ENCODE data around the gene FGFR2.

FGFR2 gene

GRCh38 chr10:121442086-121442935 lies 155.9 kb downstream of the FGFR2 start:
- DNase-seq: no peak

- no peak for DNase-seq
These were observed 157.8 kb downstream of the FGFR2 start for GRCh38 chr10:121440461-121440860.

- no peak for DNase-seq
These were observed 159.9 kb downstream of the FGFR2 start for GRCh38 chr10:121438333-121438732.

DNA sequence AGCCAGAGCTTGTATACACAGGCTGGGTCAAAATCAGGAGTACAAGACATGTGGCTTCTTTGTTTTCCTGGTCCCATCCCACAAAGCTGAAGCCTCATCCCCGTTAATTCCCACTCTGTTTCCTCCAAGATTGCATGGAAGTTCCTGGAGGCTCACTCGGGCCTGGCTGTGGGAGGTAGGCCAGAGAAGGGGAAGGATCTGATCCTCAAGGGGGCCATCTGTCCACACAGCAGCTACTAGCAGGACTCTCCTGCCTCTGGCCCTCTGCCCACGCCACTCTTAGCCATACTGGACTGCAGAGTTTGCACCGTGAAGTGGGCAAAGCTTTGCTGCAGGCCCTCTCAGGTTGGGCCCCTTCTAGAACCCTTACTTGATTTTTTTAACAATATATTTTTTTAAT lies 160.6 kb downstream of the FGFR2 start:
- no peak for DNase-seq

- no peak for DNase-seq
These were observed 161.5 kb downstream of the FGFR2 start for GRCh38 chr10:121436630-121437341.

GRCh38 chr10:121436281-121436629 lies 162.0 kb downstream of the FGFR2 start:
- no peak for DNase-seq

GRCh38 chr10:121435099-121435875 lies 163.0 kb downstream of the FGFR2 start:
- no peak for DNase-seq

DNA sequence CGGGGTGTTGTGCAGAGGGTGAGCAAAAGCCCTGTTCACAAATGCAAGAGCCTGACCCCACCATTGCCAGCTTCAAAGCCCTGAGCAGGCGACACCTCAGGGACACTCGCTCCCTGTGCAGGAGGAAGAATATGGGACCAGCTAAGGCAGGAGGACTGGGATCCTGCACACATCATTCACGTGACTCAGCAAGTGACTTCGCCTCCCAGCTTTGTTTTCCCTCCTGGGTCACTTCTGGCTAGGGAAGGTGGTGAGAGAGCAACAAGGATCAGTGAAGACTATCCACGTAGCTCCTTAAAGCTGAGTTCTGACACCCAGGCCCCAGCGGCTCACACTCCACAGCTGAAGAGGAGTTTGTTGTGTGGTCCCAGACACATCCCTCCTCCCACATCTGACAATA lies 164.3 kb downstream of the FGFR2 start:
- DNase-seq: no peak

DNA sequence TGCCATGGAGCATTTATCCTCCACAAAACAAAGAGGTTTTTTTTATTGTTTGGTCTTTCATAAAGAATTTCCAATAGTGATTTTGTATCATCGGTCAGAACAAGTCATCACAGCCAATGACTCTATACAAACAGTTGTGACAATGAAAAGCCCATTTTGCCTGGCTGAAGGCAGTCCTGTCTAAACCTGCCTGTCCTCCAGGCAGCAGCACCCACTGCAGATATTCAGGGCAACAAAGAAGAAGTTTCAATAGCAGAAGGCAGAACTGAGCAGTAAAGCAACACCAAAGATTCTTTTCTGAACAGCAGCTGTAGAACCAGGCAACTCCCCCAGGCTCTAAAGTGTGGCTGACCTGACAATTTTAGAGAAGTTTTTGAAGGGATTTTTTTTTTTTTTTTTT lies 169.4 kb downstream of the FGFR2 start:
- DNase-seq: no peak
